ENCODE measurements around the gene RRP8. TPM values are rescaled to one million over a fixed set of nuclear protein-coding genes. Genes with fewer than 3 reads are reported as not detected.
A peak's percentile ranks its signal among the peaks of the same experiment; 100 is the strongest.

The RRP8 gene
- total and polyA plus RNA-seq, 9 of the 15 experiments (the other 6 are each of a cell fraction or from before 2014, with no cell fraction given): 5.7 to 47.3 (median 32.6) TPM

DNA sequence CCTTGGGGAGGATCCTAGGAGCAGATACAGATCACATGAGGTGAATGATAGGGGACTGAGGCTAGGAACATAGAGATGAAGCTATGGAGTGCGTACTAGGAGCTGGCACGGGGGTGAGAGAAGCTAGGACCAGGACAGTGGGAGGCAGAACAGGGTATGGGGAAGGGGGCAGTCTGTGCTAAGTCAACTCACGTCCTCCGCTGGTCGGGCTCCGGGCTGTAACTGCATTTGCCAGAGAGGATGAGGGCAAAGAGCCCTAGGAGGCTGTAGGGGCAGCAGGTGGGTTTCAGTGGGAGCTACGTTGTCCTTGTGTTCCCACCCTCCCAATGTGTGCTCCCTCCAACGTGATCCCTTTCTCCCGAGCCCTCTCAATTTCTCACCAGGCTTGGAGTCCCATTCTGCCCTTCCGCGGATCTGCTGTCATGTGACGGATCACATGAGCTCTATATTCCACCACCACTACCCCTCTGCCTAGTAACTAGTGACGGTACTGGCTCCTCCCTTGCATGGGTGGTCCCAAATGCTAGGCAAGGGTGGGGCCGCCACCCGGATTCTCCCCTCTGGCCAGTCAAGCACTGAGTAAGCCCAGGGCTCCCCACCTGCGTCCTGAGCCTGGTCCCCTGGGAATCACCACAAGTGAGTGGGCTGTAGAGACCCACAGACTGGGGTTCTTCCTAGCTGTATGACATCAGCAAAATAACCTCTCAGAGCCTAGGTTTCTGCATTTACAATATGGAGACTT lies 15.8 kb upstream of the RRP8 start, which contains the start of gene TPP1 (continued):
- TF ChIP-seq, protein P1, sequence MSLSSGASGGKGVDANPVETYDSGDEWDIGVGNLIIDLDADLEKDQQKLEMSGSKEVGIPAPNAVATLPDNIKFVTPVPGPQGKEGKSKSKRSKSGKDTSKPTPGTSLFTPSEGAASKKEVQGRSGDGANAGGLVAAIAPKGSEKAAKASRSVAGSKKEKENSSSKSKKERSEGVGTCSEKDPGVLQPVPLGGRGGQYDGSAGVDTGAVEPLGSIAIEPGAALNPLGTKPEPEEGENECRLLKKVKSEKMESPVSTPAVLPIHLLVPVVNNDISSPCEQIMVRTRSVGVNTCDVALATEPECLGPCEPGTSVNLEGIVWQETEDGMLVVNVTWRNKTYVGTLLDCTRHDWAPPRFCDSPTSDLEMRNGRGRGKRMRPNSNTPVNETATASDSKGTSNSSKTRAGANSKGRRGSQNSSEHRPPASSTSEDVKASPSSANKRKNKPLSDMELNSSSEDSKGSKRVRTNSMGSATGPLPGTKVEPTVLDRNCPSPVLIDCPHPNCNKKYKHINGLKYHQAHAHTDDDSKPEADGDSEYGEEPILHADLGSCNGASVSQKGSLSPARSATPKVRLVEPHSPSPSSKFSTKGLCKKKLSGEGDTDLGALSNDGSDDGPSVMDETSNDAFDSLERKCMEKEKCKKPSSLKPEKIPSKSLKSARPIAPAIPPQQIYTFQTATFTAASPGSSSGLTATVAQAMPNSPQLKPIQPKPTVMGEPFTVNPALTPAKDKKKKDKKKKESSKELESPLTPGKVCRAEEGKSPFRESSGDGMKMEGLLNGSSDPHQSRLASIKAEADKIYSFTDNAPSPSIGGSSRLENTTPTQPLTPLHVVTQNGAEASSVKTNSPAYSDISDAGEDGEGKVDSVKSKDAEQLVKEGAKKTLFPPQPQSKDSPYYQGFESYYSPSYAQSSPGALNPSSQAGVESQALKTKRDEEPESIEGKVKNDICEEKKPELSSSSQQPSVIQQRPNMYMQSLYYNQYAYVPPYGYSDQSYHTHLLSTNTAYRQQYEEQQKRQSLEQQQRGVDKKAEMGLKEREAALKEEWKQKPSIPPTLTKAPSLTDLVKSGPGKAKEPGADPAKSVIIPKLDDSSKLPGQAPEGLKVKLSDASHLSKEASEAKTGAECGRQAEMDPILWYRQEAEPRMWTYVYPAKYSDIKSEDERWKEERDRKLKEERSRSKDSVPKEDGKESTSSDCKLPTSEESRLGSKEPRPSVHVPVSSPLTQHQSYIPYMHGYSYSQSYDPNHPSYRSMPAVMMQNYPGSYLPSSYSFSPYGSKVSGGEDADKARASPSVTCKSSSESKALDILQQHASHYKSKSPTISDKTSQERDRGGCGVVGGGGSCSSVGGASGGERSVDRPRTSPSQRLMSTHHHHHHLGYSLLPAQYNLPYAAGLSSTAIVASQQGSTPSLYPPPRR (CRISPR knock-in tag; IDR thresholded peaks at IDR 0.05; ENCODE audit: borderline replicate concordance): no peak
- TF ChIP-seq, protein P2, sequence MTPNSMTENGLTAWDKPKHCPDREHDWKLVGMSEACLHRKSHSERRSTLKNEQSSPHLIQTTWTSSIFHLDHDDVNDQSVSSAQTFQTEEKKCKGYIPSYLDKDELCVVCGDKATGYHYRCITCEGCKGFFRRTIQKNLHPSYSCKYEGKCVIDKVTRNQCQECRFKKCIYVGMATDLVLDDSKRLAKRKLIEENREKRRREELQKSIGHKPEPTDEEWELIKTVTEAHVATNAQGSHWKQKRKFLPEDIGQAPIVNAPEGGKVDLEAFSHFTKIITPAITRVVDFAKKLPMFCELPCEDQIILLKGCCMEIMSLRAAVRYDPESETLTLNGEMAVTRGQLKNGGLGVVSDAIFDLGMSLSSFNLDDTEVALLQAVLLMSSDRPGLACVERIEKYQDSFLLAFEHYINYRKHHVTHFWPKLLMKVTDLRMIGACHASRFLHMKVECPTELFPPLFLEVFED (CRISPR knock-in tag; conservative IDR thresholded peaks at IDR 0.05): no peak
- TF ChIP-seq, protein P3, sequence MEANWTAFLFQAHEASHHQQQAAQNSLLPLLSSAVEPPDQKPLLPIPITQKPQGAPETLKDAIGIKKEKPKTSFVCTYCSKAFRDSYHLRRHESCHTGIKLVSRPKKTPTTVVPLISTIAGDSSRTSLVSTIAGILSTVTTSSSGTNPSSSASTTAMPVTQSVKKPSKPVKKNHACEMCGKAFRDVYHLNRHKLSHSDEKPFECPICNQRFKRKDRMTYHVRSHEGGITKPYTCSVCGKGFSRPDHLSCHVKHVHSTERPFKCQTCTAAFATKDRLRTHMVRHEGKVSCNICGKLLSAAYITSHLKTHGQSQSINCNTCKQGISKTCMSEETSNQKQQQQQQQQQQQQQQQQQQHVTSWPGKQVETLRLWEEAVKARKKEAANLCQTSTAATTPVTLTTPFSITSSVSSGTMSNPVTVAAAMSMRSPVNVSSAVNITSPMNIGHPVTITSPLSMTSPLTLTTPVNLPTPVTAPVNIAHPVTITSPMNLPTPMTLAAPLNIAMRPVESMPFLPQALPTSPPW (CRISPR knock-in tag; IDR thresholded peaks at IDR 0.05): peak; percentile 81
- TF ChIP-seq PHB2 (IDR thresholded peaks at IDR 0.05; ENCODE audit: low read depth) (no peak), TCF3 (CRISPR knock-in tag; IDR thresholded peaks at IDR 0.05) (no peak), ZNF217 (CRISPR knock-in tag; IDR thresholded peaks at IDR 0.05) (no peak), EZH2 (IDR thresholded peaks at IDR 0.05; ENCODE audit: borderline replicate concordance, low read depth, low read length) (no peak), MXI1 (IDR thresholded peaks at IDR 0.05; ENCODE audit: low read depth, low read length) (no peak), NRF1 (conservative IDR thresholded peaks at IDR 0.05 in 1 of 2, IDR thresholded peaks at IDR 0.05 in 1 of 2) (0 out of 4 replicates have a peak, but pooled peaks of 1 of the 2 experiments have one; percentile 13), PURB (CRISPR knock-in tag; IDR thresholded peaks at IDR 0.05; ENCODE audit: low read depth) (no peak), ZNF175 (CRISPR knock-in tag; IDR thresholded peaks at IDR 0.05; ENCODE audit: low read depth) (no peak), TCFL5 (CRISPR knock-in tag; conservative IDR thresholded peaks at IDR 0.05) (no peak), POLR2G (IDR thresholded peaks at IDR 0.05; ENCODE audit: low read depth, low read length) (peak; percentile 40; the same call in 1 of the 2 replicates), ZNF316 (IDR thresholded peaks at IDR 0.05) (no peak), MTF1 (CRISPR knock-in tag; IDR thresholded peaks at IDR 0.05; ENCODE audit: borderline replicate concordance) (no peak)
- TF ChIP-seq, protein P4, sequence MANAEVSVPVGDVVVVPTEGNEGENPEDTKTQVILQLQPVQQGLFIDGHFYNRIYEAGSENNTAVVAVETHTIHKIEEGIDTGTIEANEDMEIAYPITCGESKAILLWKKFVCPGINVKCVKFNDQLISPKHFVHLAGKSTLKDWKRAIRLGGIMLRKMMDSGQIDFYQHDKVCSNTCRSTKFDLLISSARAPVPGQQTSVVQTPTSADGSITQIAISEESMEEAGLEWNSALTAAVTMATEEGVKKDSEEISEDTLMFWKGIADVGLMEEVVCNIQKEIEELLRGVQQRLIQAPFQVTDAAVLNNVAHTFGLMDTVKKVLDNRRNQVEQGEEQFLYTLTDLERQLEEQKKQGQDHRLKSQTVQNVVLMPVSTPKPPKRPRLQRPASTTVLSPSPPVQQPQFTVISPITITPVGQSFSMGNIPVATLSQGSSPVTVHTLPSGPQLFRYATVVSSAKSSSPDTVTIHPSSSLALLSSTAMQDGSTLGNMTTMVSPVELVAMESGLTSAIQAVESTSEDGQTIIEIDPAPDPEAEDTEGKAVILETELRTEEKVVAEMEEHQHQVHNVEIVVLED (CRISPR knock-in tag; IDR thresholded peaks at IDR 0.05): no peak
- TF ChIP-seq, protein P5, sequence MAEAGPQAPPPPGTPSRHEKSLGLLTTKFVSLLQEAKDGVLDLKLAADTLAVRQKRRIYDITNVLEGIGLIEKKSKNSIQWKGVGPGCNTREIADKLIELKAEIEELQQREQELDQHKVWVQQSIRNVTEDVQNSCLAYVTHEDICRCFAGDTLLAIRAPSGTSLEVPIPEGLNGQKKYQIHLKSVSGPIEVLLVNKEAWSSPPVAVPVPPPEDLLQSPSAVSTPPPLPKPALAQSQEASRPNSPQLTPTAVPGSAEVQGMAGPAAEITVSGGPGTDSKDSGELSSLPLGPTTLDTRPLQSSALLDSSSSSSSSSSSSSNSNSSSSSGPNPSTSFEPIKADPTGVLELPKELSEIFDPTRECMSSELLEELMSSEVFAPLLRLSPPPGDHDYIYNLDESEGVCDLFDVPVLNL (CRISPR knock-in tag; IDR thresholded peaks at IDR 0.05; ENCODE audit: low read depth): no peak

Data from K562 (cell line).